RWPE2 (cell line): Measurements from ENCODE around the gene PRKAG2.

Experiments used
- ATAC-seq: fragments of 200-7000 bp; cut with Tn5 transposase; 3 replicates; pipeline ENCODE4 v1.9.1; 2021; ENCODE audit warnings: low read depth
- DNase-seq: peaks from one replicate; pipeline ENCODE4 v3.0.0-alpha.2; 2020; ENCODE audit warnings: low spot score
- H3K27ac ChIP-seq: fragments of 450-650 bp; 2 replicates; pipeline ENCODE4 v1.5.1; 2017; ENCODE audit warnings: mild to moderate bottlenecking; ENCODE audit not compliant: poor library complexity, severe bottlenecking
- H3K27me3 ChIP-seq: fragments of 250-450 bp; sonication (Bioruptor Pico); 2 replicates; pipeline ENCODE4 v1.5.1; 2021; ENCODE audit warnings: mild to moderate bottlenecking, moderate library complexity; ENCODE audit not compliant: insufficient read depth, poor library complexity, severe bottlenecking
- H3K36me3 ChIP-seq: fragments of 250-450 bp; sonication (Bioruptor Pico); 2 replicates; pipeline ENCODE4 v1.5.1; 2020; ENCODE audit warnings: low read depth, mild to moderate bottlenecking, moderate library complexity
- H3K4me1 ChIP-seq: fragments of 250-450 bp; sonication (Bioruptor Pico); 2 replicates; pipeline ENCODE4 v1.5.1; 2021; ENCODE audit warnings: mild to moderate bottlenecking, moderate library complexity; ENCODE audit not compliant: insufficient read depth, poor library complexity, severe bottlenecking
- H3K4me3 ChIP-seq: fragments of 250-450 bp; sonication (Bioruptor Pico); 2 replicates; pipeline ENCODE4 v1.5.1; 2021; ENCODE audit warnings: mild to moderate bottlenecking, moderate library complexity; ENCODE audit not compliant: severe bottlenecking
- H3K9me3 ChIP-seq: fragments of 250-450 bp; sonication (Bioruptor Pico); 2 replicates; pipeline ENCODE4 v1.5.1; 2021; ENCODE audit warnings: mild to moderate bottlenecking, moderate library complexity; ENCODE audit not compliant: severe bottlenecking
- CTCF ChIP-seq: fragments of 450-650 bp; IDR thresholded peaks from one replicate; pipeline ENCODE4 v1.5.1; 2017; ENCODE audit warnings: mild to moderate bottlenecking, moderate library complexity; ENCODE audit not compliant: poor library complexity, severe bottlenecking

Gene PRKAG2

GRCh38 chr7:151789380-151789947, 87.5 kb downstream of the PRKAG2 start:
- no peaks in the 10 kb centered on the region for H3K27me3 ChIP-seq
- H3K4me3 ChIP-seq: no peak overlapping the region
- TF ChIP-seq CTCF: no peak
- no peaks in the 10 kb centered on the region for H3K9me3 ChIP-seq
- DNase-seq (no peak), ATAC-seq (no peak)
- no peaks in the 10 kb centered on the region for H3K36me3 ChIP-seq
- H3K4me1 ChIP-seq: no peaks in the 10 kb centered on the region
- no peak overlapping the region for H3K27ac ChIP-seq

GRCh38 chr7:151787348-151787747, 89.6 kb downstream of the PRKAG2 start:
- no peak overlapping the region for H3K27ac ChIP-seq
- ATAC-seq: no peak
- no peaks in the 10 kb centered on the region for H3K27me3 ChIP-seq
- no peaks in the 10 kb centered on the region for H3K4me1 ChIP-seq
- no peaks in the 10 kb centered on the region for H3K36me3 ChIP-seq
- no peak for DNase-seq
- no peak overlapping the region for H3K4me3 ChIP-seq
- no peaks in the 10 kb centered on the region for H3K9me3 ChIP-seq
- TF ChIP-seq CTCF: no peak

- DNase-seq (no peak), ATAC-seq (no peak)
- H3K9me3 ChIP-seq: no peaks in the 10 kb centered on the region
- H3K4me1 ChIP-seq: no peaks in the 10 kb centered on the region
- H3K27ac ChIP-seq: no peak overlapping the region
- no peaks in the 10 kb centered on the region for H3K36me3 ChIP-seq
- no peaks in the 10 kb centered on the region for H3K27me3 ChIP-seq
- no peak for TF ChIP-seq CTCF
- no peak overlapping the region for H3K4me3 ChIP-seq
Measured at GRCh38 chr7:151786936-151787335, 90.0 kb downstream of the PRKAG2 start.

- H3K4me3 ChIP-seq: no peak overlapping the region
- TF ChIP-seq CTCF: no peak
- H3K27me3 ChIP-seq: no peaks in the 10 kb centered on the region
- no peak for ATAC-seq
- no peak for DNase-seq
- H3K4me1 ChIP-seq: no peaks in the 10 kb centered on the region
- H3K36me3 ChIP-seq: no peaks in the 10 kb centered on the region
- no peaks in the 10 kb centered on the region for H3K9me3 ChIP-seq
- H3K27ac ChIP-seq: no peak overlapping the region
Measured at GRCh38 chr7:151786241-151786640, 90.7 kb downstream of the PRKAG2 start.

GRCh38 chr7:151785681-151785965, 91.3 kb downstream of the PRKAG2 start:
- no peak overlapping the region for H3K4me3 ChIP-seq
- no peak for DNase-seq
- no peaks in the 10 kb centered on the region for H3K4me1 ChIP-seq
- no peaks in the 10 kb centered on the region for H3K36me3 ChIP-seq
- no peak for TF ChIP-seq CTCF
- H3K9me3 ChIP-seq: no peaks in the 10 kb centered on the region
- no peak for ATAC-seq
- no peak overlapping the region for H3K27ac ChIP-seq
- no peaks in the 10 kb centered on the region for H3K27me3 ChIP-seq
